ENCODE measurements around the gene MASP2. TPM values are rescaled to one million over a fixed set of nuclear protein-coding genes. Genes with fewer than 3 reads are reported as not detected.

The MASP2 gene
- total RNA-seq: not detected in 2 replicates

DNA sequence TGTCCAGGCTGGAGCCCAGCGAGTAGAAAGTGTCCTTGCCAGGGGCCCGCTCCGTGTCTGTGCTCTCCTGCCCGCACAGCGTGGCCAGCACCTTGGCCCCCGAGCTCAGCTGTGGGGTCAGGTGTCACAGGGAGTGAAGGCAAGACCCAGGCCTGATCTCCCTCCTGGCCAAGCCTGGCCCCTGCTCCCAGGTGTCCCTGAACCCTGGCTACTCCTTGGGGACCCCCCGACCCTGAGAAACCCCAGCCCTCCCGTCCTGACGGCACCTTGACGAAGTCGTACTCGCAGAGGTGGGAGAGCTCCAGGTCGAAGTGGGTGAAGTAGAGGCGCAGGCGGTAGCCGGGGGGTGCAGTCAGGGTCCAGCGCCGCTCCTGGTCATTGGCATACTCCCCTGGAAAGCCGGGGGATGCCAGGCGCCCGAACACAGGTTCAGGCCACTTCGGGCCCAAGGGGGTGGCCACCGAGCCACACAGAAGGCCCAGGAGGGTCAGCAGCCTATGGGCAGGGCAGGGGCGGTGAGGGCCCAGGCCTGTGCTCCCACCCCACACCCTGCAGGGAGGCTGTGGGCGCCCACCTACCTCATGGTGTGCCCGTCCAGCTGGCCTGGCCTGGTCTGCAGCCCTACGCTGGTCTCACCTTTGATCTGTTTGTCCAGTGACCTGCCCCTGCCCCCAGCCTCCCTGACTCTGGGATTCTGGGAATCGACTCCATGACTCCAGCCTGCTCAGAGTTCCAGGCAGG is at the start of gene MASP2:
MASP2 (minus strand) TSS at position 615 of the 741 bp plus-strand sequence; CDS start at position 583, 32 bp downstream.

DNA sequence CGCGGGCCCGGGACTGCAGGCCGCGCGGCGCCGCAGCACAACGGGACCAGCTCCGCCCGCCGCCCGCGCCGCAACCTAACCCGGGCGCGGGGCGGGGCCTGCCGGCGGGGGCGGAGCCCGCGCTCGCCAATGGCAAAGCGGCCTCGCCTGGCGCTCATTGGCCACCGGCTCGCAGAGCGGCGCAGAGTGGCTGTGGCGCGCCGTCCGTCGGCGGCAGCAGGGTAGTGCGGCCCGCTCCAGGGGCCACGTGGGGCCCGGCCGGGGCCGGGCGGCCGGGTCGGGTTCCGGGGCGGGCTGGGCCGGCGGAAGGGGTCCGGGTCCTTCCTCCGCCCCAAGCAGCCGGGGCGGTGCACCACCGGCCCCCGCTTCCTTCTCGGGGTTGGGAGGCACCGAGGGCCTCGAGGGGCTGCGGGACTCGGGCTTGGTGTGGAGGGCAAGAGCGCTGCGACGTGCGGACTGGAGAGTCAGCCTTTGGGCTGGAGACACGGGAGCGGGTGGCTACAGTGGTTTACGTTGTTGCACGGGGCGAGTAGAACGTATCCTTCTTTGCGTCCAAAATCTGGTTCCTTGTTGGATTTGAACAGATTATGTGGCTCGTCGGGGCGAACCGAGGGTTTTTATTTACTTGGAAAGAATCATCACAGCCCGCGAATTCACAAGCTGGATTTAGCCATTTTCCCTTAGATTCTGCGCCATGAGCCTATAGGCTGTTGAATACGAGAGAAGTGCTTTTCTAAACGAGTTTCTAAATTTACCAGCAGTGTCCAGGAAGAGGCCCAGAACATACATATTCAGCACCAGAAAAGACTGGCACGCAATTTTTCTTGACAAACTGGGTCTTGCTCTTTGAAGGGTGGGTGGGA is 13.2 kb upstream of the MASP2 start, which contains the start of gene SRM:
SRM (minus strand) TSS at position 51 of the 863 bp plus-strand sequence. CDS start 75 bp downstream, outside the sequence.

DNA sequence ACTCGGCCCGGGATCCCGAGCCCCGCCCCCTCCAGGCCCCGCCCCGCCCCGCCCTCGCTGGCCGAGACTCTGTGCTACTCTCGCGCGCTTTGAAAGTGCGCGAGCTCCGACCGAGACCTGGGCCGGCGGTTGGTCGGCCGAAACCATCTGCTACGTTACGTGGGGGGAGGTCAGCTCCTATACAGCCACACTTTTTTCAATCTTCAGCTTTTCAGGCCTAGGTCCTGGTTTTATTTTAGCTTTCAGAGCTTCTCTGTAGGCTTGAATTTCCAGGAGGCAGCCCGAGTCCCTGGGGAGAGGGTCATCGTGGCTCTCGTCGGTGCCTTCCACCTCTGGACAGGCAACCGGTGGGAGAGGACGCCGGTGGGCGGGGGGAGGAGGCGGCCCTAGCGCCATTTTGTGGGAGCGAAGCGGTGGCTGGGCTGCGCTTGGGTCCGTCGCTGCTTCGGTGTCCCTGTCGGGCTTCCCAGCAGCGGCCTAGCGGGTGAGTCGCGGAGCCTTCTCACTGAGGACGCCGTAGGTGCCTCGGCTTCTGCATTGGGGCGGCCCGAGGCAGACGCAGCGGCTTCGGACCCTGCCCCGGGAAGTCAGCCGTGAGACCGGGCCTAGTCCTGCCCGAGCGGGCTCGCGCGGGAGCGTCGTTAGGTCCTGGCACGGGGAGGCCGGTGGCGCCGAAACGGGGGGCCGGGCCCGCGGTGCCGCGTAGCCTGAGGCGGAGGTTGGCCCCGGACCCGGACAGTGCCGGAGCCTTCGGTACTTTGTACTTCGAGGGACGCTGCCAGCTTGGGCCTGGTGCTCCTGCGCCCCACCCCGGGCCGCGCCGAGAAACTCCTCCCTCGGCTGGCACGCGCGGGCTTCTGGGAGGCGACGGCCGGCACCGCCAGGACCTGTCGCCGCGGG is 34.5 kb downstream of the MASP2 start, which contains the start of gene TARDBP:
TARDBP (plus strand) TSS at position 395 of the 900 bp plus-strand sequence. CDS start 1,074 bp downstream, outside the sequence.

Other genes with a start within 250 kb of the MASP2 start
- 44.2 and 114 TPM in 2 replicates for gene TARDBP, start 34.6 kb downstream of the MASP2 start, total RNA-seq
- 41.0 and 78.9 TPM in 2 replicates for gene SRM, start 12.8 kb upstream of the MASP2 start, total RNA-seq
- 28.8 and 40.1 TPM in 2 replicates for gene EXOSC10, start 52.6 kb upstream of the MASP2 start, total RNA-seq
- gene ANGPTL7, start 142.1 kb upstream of the MASP2 start, total RNA-seq: not detected in 2 replicates
- 15.6 and 22.2 TPM in 2 replicates for gene MTOR, start 215.3 kb upstream of the MASP2 start, total RNA-seq
- 10.6 and 11.7 TPM in 2 replicates for gene UBIAD1, start 226.0 kb upstream of the MASP2 start, total RNA-seq

Data from epithelial cell of alveolus of lung (primary cell).